Measurements from ENCODE around the gene PRKAR1A.
A peak's percentile ranks its signal among the peaks of the same experiment; 100 is the strongest.

PRKAR1A gene

DNA sequence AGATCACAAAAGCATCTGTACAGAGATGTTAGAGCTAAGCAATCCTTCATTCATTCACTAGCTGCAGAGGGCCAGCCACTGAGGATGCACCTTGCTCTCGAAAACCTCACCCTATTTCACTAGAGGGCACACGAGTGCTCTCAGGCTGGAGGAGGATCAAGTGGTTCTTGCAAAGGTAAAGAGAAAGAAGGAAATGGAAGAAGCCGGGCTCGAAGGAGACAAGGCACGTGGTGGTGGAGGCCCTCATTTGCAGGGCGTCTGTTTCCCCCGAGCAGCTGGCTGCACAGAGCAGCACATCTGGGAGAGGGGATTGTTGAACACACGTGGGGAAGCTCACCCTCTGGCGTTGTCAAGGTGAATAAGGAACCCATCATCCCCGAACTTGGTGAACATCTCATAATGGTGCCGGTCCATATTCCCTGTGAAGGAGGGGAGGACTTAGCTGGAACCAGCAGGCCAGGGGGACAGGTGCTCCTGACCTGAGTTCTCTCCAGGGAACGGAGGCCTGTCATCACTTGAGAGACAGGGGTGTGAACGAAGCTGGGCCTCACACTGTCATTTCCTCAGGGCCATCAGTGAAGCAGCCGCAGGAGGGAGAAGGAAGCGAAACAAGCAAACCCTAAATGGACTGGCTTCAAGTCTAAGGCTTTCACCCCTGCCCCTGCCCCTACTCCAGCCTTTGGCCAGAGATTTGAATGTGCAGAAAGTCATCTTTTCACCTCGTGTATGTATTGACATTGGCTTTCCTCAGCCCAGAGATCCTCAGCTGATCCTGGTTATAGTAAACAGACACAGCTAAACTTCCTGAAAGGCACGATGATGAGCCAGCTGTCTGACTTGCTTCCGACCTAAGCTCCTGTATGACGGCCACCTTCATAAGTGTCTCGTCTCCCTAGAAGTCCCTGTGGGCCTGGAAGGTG lies 27.6 kb downstream of the PRKAR1A start:
- DNase-seq (no peak), ATAC-seq (replicated peaks) (no peak)
- H3K27ac Mint-ChIP-seq = peak overlapping the region in 1 of 2 donors; percentile 26
- no peaks in the 10 kb centered on the region for H3K27me3 Mint-ChIP-seq
- H3K4me1 Mint-ChIP-seq (ENCODE audit: low read depth in 2 of 2) = no peaks in the 10 kb centered on the region
- peaks cover 13% of the 10 kb centered on the region for H3K36me3 Mint-ChIP-seq (ENCODE audit: insufficient read depth)
- no peak overlapping the region for H3K4me3 Mint-ChIP-seq
- no peaks in the 10 kb centered on the region for H3K9me3 Mint-ChIP-seq

- peaks cover 7% of the 10 kb centered on the region for H3K36me3 Mint-ChIP-seq (ENCODE audit: insufficient read depth)
- DNase-seq (no peak), ATAC-seq (replicated peaks) (no peak)
- H3K27ac Mint-ChIP-seq = no peak overlapping the region
- no peaks in the 10 kb centered on the region for H3K9me3 Mint-ChIP-seq
- no peaks in the 10 kb centered on the region for H3K27me3 Mint-ChIP-seq
- no peaks in the 10 kb centered on the region for H3K4me1 Mint-ChIP-seq (ENCODE audit: low read depth in 2 of 2)
- H3K4me3 Mint-ChIP-seq = no peak overlapping the region
Observed at GRCh38 chr17:68540981-68541380, 28.8 kb downstream of the PRKAR1A start.

GRCh38 chr17:68541816-68542215 lies 29.6 kb downstream of the PRKAR1A start:
- Mint-ChIP-seq H3K27me3 (no peaks in the 10 kb centered on the region), H3K36me3 (ENCODE audit: insufficient read depth) (peaks cover 10% of the 10 kb centered on the region), H3K4me3 (no peak overlapping the region), H3K4me1 (ENCODE audit: low read depth in 2 of 2) (no peaks in the 10 kb centered on the region), H3K27ac (no peak overlapping the region), H3K9me3 (no peaks in the 10 kb centered on the region)
- DNase-seq (no peak), ATAC-seq (replicated peaks) (no peak)

DNA sequence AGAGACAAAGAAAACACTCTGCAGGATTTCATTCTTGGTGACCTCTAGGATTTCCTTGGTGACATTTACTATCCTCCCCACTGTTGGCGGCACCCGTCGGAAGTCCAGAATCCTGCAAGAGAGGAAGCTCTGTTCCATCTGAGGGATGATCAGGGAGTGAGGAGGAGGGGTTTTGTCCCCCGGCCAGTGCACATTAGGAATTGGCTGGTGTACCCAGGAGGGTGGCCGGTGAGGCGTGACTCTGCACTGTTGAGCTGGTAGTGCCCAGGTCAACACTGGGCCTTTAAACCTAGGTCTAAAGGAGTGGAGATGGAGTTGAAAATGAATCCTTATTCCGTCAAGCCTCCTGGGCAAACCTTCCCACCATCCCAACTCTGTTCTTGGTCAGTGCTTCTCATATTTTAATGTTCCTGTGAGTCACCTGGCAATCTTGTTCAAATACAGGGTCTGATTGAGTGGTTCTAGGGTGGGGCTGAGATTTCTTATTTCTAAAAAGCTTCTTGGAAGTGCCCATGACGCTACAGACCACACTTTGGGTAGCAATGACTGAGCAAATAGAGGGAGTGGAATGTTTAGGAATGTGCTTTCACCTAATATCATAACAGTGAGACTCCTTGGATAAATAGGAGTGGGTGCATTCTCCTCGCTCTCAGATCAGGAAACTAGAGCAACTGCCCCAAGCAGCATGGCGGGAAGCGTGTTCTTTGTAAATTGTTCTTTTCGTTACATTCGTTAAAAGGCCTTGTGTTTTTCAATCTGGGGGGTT lies 30.7 kb downstream of the PRKAR1A start:
- no peaks in the 10 kb centered on the region for H3K27me3 Mint-ChIP-seq

GRCh38 chr17:68544111-68544915 lies 32.1 kb downstream of the PRKAR1A start:
- peaks cover 2% of the 10 kb centered on the region for H3K36me3 Mint-ChIP-seq (ENCODE audit: insufficient read depth)
- H3K4me1 Mint-ChIP-seq (ENCODE audit: low read depth in 2 of 2) = no peaks in the 10 kb centered on the region
- no peaks in the 10 kb centered on the region for H3K9me3 Mint-ChIP-seq
- no peak overlapping the region for H3K4me3 Mint-ChIP-seq
- DNase-seq (no peak), ATAC-seq (replicated peaks) (no peak)
- H3K27ac Mint-ChIP-seq = no peak overlapping the region
- H3K27me3 Mint-ChIP-seq = no peaks in the 10 kb centered on the region

More for the DNA sequence above, 30.7 kb downstream of the PRKAR1A start:
- Mint-ChIP-seq H3K27ac (no peak overlapping the region), H3K4me1 (ENCODE audit: low read depth in 2 of 2) (no peaks in the 10 kb centered on the region), H3K36me3 (ENCODE audit: insufficient read depth) (peaks cover 10% of the 10 kb centered on the region), H3K9me3 (no peaks in the 10 kb centered on the region), H3K4me3 (no peak overlapping the region)
- DNase-seq (no peak), ATAC-seq (replicated peaks) (no peak)

GRCh38 chr17:68556551-68556950 lies 44.3 kb downstream of the PRKAR1A start:
- Mint-ChIP-seq H3K27me3 (no peaks in the 10 kb centered on the region), H3K27ac (no peak overlapping the region), H3K4me1 (ENCODE audit: low read depth in 2 of 2) (no peaks in the 10 kb centered on the region), H3K4me3 (no peak overlapping the region), H3K36me3 (ENCODE audit: insufficient read depth) (peaks cover 2% of the 10 kb centered on the region), H3K9me3 (no peaks in the 10 kb centered on the region)
- no peak for ATAC-seq (replicated peaks)
- DNase-seq = no peak

- Mint-ChIP-seq H3K4me3 (no peak overlapping the region), H3K27me3 (peaks cover 0 to 1% of the 10 kb centered on the region in 2 donors), H3K4me1 (ENCODE audit: low read depth in 2 of 2) (peaks cover 0 to 1% of the 10 kb centered on the region in 2 donors), H3K36me3 (ENCODE audit: insufficient read depth) (peaks cover 2% of the 10 kb centered on the region), H3K9me3 (no peaks in the 10 kb centered on the region), H3K27ac (no peak overlapping the region)
- ATAC-seq (replicated peaks) (no peak), DNase-seq (no peak)
Observed at GRCh38 chr17:68559316-68559715, 47.1 kb downstream of the PRKAR1A start.

DNA sequence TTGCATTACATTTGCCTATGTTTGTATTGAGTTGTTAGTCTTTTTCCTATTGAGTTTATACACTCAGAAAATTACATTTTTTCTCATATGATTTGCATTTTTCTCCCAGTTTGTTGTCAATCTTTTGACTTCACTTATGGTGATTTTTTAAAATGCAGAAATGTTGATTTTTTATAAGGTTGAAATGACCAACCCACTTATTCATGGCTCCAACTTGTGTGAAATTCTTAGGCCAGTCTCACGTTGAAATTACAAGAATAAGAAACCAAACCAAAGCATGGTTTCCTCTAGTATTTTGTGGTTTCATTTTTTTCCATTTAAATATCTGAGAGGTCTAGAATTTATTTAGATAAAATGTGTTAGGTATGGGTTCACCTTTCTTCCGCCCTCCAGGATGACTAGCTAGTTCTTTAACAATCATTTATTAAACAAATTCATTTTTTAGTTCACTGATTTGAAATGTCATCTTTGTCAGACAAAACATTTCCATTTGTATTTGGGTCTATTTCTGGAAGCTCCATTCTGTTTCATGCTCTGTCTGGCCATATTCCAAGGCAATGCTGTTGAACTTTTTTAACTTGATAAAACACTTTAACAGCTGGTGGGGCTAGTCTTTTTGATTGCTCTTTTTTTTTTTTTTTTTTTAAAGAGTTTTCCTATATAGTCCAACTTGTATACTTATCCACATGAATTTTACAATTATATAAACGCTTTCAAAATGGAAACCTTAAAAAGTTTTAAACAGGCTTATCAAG lies 48.9 kb downstream of the PRKAR1A start:
- DNase-seq = no peak
- Mint-ChIP-seq H3K9me3 (no peaks in the 10 kb centered on the region), H3K27ac (no peak overlapping the region), H3K4me1 (ENCODE audit: low read depth in 2 of 2) (peaks cover 0 to 1% of the 10 kb centered on the region in 2 donors), H3K4me3 (no peak overlapping the region), H3K27me3 (peaks cover 7 to 13% of the 10 kb centered on the region in 2 donors), H3K36me3 (ENCODE audit: insufficient read depth) (peaks cover 2% of the 10 kb centered on the region)
- ATAC-seq (replicated peaks) = no peak

DNA sequence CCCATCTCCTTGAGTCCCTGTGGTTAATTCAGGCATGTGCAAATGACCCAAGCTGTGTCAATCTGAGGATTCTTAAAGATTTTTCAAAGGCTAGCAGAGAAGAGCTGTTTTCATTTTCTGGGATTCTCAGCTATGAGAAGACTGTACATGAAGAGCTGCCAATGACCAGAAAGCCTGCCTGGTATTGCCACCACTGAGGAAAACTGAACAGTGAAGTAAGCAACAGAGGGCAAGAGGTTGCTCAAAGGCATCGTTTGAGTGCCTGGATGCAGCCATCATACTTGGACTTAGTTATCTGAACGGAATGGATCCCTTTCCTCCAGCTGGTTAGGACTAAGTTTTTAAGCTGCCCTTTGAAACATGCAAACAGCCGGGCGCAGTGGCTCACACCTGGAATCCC lies 50.5 kb downstream of the PRKAR1A start:
- no peak overlapping the region for H3K27ac Mint-ChIP-seq
- ATAC-seq (replicated peaks) = no peak
- DNase-seq = no peak

DNA sequence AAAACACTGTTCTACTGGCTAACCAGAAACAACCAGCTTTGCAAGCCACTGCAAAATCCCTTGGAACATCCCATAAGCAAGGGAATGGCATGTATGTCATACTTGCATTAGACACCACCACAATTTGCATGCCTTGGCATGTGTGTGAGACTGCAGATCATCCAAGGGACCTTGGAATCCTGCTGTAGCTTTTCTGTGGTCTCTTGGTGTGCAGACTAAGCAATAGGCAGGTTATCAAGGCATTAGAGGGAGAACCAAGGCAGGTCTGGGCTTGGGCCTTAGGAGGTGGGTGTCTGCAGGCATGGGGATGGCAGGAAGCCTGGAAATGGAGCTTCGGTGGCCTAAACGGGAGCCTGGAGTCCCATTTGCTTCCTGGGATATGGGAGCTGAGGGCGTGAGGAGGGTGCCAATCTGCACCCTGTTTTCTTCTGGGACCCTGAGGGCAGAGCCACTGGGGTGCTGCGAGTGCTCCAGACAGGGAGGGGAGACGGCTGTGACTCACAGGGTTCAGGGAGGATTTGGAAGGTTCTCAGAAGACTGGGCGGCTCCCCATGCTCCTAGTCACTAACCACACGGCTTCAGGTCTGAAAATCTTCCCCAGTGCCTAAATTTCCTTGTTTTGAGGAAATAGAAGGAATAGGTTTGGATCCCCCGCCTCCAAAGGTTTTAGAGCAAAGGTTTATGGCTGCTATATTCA lies 52.3 kb downstream of the PRKAR1A start:
- Mint-ChIP-seq H3K4me3 (no peak overlapping the region), H3K27ac (no peak overlapping the region), H3K27me3 (peaks cover 7 to 15% of the 10 kb centered on the region in 2 donors), H3K4me1 (ENCODE audit: low read depth in 2 of 2) (peaks cover 0 to 1% of the 10 kb centered on the region in 2 donors), H3K36me3 (ENCODE audit: insufficient read depth) (no peaks in the 10 kb centered on the region), H3K9me3 (no peaks in the 10 kb centered on the region)
- ATAC-seq (replicated peaks) (no peak), DNase-seq (no peak)

More for the DNA sequence above, 50.5 kb downstream of the PRKAR1A start:
- Mint-ChIP-seq H3K4me1 (ENCODE audit: low read depth in 2 of 2) (peaks cover 0 to 1% of the 10 kb centered on the region in 2 donors), H3K9me3 (no peaks in the 10 kb centered on the region), H3K27me3 (peaks cover 7 to 15% of the 10 kb centered on the region in 2 donors), H3K36me3 (ENCODE audit: insufficient read depth) (peaks cover 2% of the 10 kb centered on the region), H3K4me3 (no peak overlapping the region)

- Mint-ChIP-seq H3K27ac (no peak overlapping the region), H3K4me3 (no peak overlapping the region), H3K36me3 (ENCODE audit: insufficient read depth) (no peaks in the 10 kb centered on the region), H3K27me3 (peaks cover 7 to 15% of the 10 kb centered on the region in 2 donors), H3K9me3 (no peaks in the 10 kb centered on the region), H3K4me1 (ENCODE audit: low read depth in 2 of 2) (peaks cover 0 to 1% of the 10 kb centered on the region in 2 donors)
- no peak for DNase-seq
- no peak for ATAC-seq (replicated peaks)
Observed at GRCh38 chr17:68565661-68566441, 53.6 kb downstream of the PRKAR1A start.

GRCh38 chr17:68566442-68566738 lies 54.2 kb downstream of the PRKAR1A start:
- Mint-ChIP-seq H3K9me3 (no peaks in the 10 kb centered on the region), H3K27ac (no peak overlapping the region), H3K4me3 (no peak overlapping the region), H3K27me3 (peaks cover 7 to 15% of the 10 kb centered on the region in 2 donors), H3K36me3 (ENCODE audit: insufficient read depth) (no peaks in the 10 kb centered on the region), H3K4me1 (ENCODE audit: low read depth in 2 of 2) (peaks cover 0 to 1% of the 10 kb centered on the region in 2 donors)
- ATAC-seq (replicated peaks) = no peak
- no peak for DNase-seq

Data from effector memory CD8-positive, alpha-beta T cell (primary cell).